ENCODE data around the gene NFAM1. TPM values are rescaled to one million over a fixed set of nuclear protein-coding genes. Genes with fewer than 3 reads are reported as not detected.

The NFAM1 gene
- total RNA-seq, 1 experiment from 2014 or later, result 0.12 TPM

- no peak overlapping the region for H3K4me2 ChIP-seq (ENCODE audit: low read length)
- no peaks in the 10 kb centered on the region for H3K9me2 ChIP-seq (ENCODE audit: insufficient read depth)
- no peaks in the 10 kb centered on the region for H3K9me3 ChIP-seq (ENCODE audit: control insufficient read depth in 1 of 2, insufficient read depth in 1 of 2, low read depth in 1 of 2, low read length in 2 of 2)
- ATAC-seq, result no peak
- ChIA-PET POLR2A (no interaction called here), RAD21 (ENCODE audit: low non-redundant PET in 1 of 2, low total read pairs in 2 of 2, uncharacterized antibody in 2 of 2, unreplicated experiment in 2 of 2) (no interaction called here), CTCF (no interaction called here)
- TF ChIP-seq CTCF (IDR thresholded peaks at IDR 0.05 in 2 of 3, conservative IDR thresholded peaks at IDR 0.05 in 1 of 3; ENCODE audit: borderline replicate concordance in 1 of 3, insufficient read depth in 1 of 3, low read depth in 2 of 3, low read length in 2 of 3) (no peak), SRF (IDR thresholded peaks at IDR 0.05; ENCODE audit: low read depth) (no peak), TCF7L2 (IDR thresholded peaks at IDR 0.05; ENCODE audit: borderline replicate concordance, extremely low read depth, insufficient read depth, insufficient read length) (no peak), YY1 (IDR thresholded peaks at IDR 0.05; ENCODE audit: extremely low read depth, insufficient replicate concordance, low read depth, low read length) (no peak), CEBPB (IDR thresholded peaks at IDR 0.05; ENCODE audit: low read depth) (no peak), EZH2 (IDR thresholded peaks at IDR 0.05) (no peak), JUND (IDR thresholded peaks at IDR 0.05) (no peak), MAX (IDR thresholded peaks at IDR 0.05) (no peak), ELF1 (IDR thresholded peaks at IDR 0.05; ENCODE audit: borderline replicate concordance, low read depth) (no peak), ZFX (IDR thresholded peaks at IDR 0.05) (no peak), CBX3 (IDR thresholded peaks at IDR 0.05; ENCODE audit: low read depth) (no peak), ZBTB33 (IDR thresholded peaks at IDR 0.05; ENCODE audit: extremely low read depth, insufficient replicate concordance, low read length) (no peak), EZH2phosphoT487 (IDR thresholded peaks at IDR 0.05; ENCODE audit: borderline replicate concordance) (no peak), EGR1 (IDR thresholded peaks at IDR 0.05; ENCODE audit: low read depth) (no peak), SP1 (IDR thresholded peaks at IDR 0.05; ENCODE audit: low read depth) (no peak), FOSL1 (IDR thresholded peaks at IDR 0.05; ENCODE audit: low read depth) (no peak), ATF3 (IDR thresholded peaks at IDR 0.05) (no peak)
- H3K79me2 ChIP-seq (ENCODE audit: insufficient read depth, low read length), result no peaks in the 10 kb centered on the region
- H4K20me1 ChIP-seq (ENCODE audit: insufficient read depth), result no peaks in the 10 kb centered on the region
- H3K9ac ChIP-seq (ENCODE audit: low read length), result no peak overlapping the region
- no peak overlapping the region for H3K4me3 ChIP-seq (replicated peaks in 1 of 2; ENCODE audit: low read depth in 1 of 2, low read length in 2 of 2)
- H3K4me1 ChIP-seq (ENCODE audit: control insufficient read depth in 1 of 2, insufficient read depth in 2 of 2, low read length in 2 of 2), result no peaks in the 10 kb centered on the region
- BruUV-seq (replicated peaks), result no TSS peak
- no peak overlapping the region for H2AFZ ChIP-seq (ENCODE audit: low read depth, low read length, poor library complexity, severe bottlenecking)
- H3K36me3 ChIP-seq (ENCODE audit: control insufficient read depth in 1 of 2, insufficient read depth in 2 of 2, low read length in 2 of 2), result no peaks in the 10 kb centered on the region
- intact Hi-C loops (cut with micrococcal nuclease), result no loop called here
- peaks cover 5% of the 10 kb centered on the region; the same call in 1 of the 2 replicates for H3K27me3 ChIP-seq (ENCODE audit: insufficient read depth, low read length)
- no peak for DNase-seq (ENCODE audit: low read depth, low spot score)
- no peak overlapping the region for H3K27ac ChIP-seq (ENCODE audit: low read depth, low read length)
Observed at GRCh38 chr22:42471441-42471840, 39.2 kb upstream of the NFAM1 start.
